Upper lobe of left lung (tissue), 4 donors: Measurements from ENCODE around the gene AAMDC.
"Not testable (repeated sequence)": the region's sequence is repeated elsewhere in the genome, so short reads cannot be mapped to it uniquely, and the experiment has no call there.

Source experiments
- EP300 ChIP-seq, 4 donors: sonication (generic); formaldehyde crosslinking; IDR thresholded peaks; one replicate each; pipeline ENCODE4 v1.5.1; 2017; ENCODE audit warnings: antibody characterized with exemption in 4 of 4, control low read depth in 2 of 4
- POLR2A ChIP-seq, 4 donors: fragments of 450-650 bp; IDR thresholded peaks; one replicate each; pipeline ENCODE4 v1.5.1; 2016 to 2017; ENCODE audit warnings: antibody characterized with exemption in 4 of 4, mild to moderate bottlenecking in 2 of 4
- POLR2AphosphoS5 ChIP-seq, 2 donors: sonication (generic); formaldehyde crosslinking; IDR thresholded peaks; one replicate each; pipeline ENCODE4 v1.5.1; 2017; ENCODE audit warnings: antibody characterized with exemption in 2 of 2

DNA sequence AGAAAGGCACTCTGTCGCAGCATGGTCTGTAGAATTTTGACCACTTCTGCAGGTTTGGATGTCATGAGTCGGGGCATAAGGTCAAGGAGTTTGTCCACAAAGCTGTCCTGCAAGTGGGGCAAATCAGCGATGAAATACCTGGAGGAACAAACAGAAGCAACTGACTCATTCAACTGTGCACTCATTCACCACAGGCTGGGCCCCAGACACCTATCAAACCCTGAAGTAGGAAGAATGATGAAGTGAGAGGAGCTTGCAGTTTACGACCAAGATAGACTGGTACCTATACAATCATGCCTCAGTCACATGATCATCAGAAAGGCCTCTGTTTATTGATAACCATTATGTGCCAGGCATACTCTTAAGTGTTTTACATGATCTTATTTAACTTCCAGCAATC is 70.8 kb downstream of the AAMDC start:
- TF ChIP-seq EP300, POLR2A, POLR2AphosphoS5 (IDR thresholded peaks at IDR 0.05): not testable (repeated sequence)
